Measurements from ENCODE around the gene SATB1. TPM values are rescaled to one million over a fixed set of nuclear protein-coding genes. Genes with fewer than 3 reads are reported as not detected.

SATB1 gene
- total RNA-seq, 4 donors from 2014 or later: 17.3 to 82.1 (median 51.9) TPM

DNA sequence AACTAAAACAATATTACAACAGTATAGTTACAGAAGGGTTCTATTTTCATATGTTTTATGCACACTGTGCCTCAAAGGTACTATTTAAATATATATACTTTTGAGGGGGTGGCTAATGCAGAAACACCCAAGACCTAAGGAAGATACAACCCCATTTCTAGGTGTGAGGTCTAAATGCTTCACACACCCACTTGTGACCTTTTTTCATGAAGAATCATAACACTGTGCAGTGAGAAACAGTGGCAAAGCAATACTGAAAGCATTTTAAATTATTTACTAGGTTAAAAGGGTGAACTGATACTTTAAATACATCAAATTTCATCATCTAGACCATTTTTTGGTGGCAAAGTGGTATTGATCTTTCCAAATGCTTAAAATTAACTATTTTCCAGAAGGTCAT, 67.4 kb downstream of the SATB1 start:
- Histone ChIP-seq H3K27ac (no peak overlapping the region), H3K27me3 (no peaks in the 10 kb centered on the region), H3K4me3 (no peak overlapping the region), H3K4me1 (no peaks in the 10 kb centered on the region), H3K36me3 (no peaks in the 10 kb centered on the region), H3K9me3 (no peaks in the 10 kb centered on the region)
- TF ChIP-seq POLR2A (IDR thresholded peaks at IDR 0.05) (no peak), CTCF (IDR thresholded peaks at IDR 0.05) (no peak)
- no peak for DNase-seq
- intact Hi-C loops (cut with DNase I; ENCODE audit: low total_unique reads): no loop called here

- Histone ChIP-seq H3K4me1 (no peaks in the 10 kb centered on the region), H3K36me3 (no peaks in the 10 kb centered on the region), H3K4me3 (no peak overlapping the region), H3K9me3 (no peaks in the 10 kb centered on the region), H3K27me3 (no peaks in the 10 kb centered on the region), H3K27ac (no peak overlapping the region)
- no peak for DNase-seq
- TF ChIP-seq POLR2A (IDR thresholded peaks at IDR 0.05) (no peak), CTCF (IDR thresholded peaks at IDR 0.05) (no peak)
- intact Hi-C loops (cut with DNase I; ENCODE audit: low total_unique reads): no loop called here
These were observed 69.3 kb downstream of the SATB1 start for GRCh38 chr3:18355832-18356231.

DNA sequence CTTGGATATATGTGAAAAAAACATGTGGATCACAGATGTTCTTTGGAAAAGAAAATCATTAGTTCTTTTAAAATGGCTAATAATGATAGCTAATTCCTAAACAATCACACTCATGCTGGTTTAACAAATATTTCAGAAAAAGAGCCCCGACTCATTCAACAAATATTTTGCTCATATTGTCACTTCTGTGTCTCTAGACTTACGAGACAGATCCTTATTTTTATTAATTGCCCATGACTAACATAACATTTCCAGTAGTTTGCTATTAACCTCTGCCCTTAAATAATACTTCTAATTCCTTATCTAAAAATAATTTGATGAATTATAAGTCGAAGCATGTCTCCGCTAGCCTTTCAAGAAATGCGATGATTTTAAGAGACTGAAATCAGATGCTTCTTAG, 70.4 kb downstream of the SATB1 start:
- no peak overlapping the region for H3K27ac ChIP-seq
- H3K4me3 ChIP-seq: no peak overlapping the region
- no peaks in the 10 kb centered on the region for H3K27me3 ChIP-seq
- no peaks in the 10 kb centered on the region for H3K36me3 ChIP-seq
- H3K9me3 ChIP-seq: no peaks in the 10 kb centered on the region
- H3K4me1 ChIP-seq: no peaks in the 10 kb centered on the region
- DNase-seq: no peak
- no peak for TF ChIP-seq CTCF (IDR thresholded peaks at IDR 0.05)
- intact Hi-C loops (cut with DNase I; ENCODE audit: low total_unique reads): no loop called here

DNA sequence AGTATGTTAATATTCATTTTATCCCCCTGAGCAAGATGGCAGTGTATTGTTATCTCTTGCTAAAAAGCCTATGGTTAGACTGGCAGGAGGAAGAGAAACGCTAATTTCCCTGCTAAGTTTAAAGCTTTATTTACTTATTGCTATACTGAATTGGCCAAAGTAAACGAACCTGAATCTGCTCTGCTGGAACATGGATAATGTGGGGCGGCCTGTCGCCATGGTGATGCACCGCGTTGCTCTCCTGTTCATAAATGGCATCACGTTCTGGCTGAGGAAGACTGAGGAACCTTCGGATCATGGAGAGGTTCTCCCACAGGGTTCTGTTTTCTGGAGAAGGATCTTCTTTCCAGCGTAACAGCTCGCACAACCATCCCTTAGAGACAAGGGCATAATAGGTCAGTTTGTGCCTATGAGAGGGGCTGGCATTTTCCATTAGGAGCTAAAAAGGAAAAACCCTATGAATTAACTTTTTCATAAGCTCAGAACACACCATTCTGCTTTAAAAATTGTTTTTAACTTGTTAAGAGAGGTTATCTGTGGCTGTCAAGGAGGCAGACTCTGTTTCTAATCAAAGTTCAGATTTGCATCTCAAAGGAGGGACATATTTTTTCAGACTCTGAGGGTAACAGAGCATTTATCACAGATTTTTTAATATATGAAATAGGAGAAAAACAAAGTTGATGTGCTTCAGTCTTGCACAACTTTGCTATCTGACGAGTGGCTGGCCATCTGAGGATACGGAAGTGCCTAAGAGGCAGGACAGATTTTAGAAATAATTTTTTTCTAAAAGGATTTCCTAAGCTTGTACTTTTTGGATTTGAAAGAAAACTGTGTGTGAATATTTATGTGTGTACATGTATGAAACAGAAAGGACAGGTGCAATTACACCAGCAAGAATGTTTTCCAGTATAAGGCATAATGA, 73.1 kb downstream of the SATB1 start:
- intact Hi-C loops (cut with DNase I; ENCODE audit: low total_unique reads): no loop called here
- no peaks in the 10 kb centered on the region for H3K36me3 ChIP-seq
- no peak overlapping the region for H3K27ac ChIP-seq
- no peaks in the 10 kb centered on the region for H3K4me1 ChIP-seq
- H3K4me3 ChIP-seq: no peak overlapping the region
- no peak for TF ChIP-seq POLR2A (IDR thresholded peaks at IDR 0.05)
- no peak for TF ChIP-seq CTCF (IDR thresholded peaks at IDR 0.05)
- DNase-seq: no peak
- H3K27me3 ChIP-seq: no peaks in the 10 kb centered on the region
- H3K9me3 ChIP-seq: no peaks in the 10 kb centered on the region

DNA sequence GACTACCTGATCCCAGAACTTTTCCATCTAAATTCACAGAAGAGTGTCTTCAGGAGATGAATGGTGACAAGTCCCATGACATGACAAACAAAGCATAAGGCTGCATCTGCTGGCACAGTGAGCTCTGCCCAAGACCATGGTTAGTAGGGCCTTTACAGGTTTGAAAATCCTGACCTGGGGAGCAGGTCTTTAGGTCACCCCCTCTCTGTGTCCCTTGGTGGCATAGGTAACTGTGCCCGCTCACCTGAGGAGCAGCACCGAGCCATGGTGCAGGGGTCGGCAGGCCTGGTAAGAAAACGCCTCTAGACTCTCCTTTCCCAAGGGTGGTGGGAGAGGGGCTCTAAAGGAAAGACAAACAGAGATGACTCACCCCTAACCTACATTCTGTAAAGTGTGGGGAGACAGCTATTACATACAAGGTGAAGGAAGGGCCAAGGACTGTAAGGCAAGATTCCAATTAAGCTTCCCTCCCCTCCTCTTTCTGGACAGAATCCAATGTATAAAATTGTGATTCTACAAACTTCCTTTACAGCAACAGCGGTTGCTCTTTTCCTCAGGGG, 74.0 kb downstream of the SATB1 start:
- Histone ChIP-seq H3K27me3 (no peaks in the 10 kb centered on the region), H3K4me1 (no peaks in the 10 kb centered on the region), H3K9me3 (no peaks in the 10 kb centered on the region), H3K27ac (no peak overlapping the region), H3K36me3 (no peaks in the 10 kb centered on the region), H3K4me3 (no peak overlapping the region)
- intact Hi-C loops (cut with DNase I; ENCODE audit: low total_unique reads): no loop called here
- DNase-seq: no peak
- TF ChIP-seq POLR2A (IDR thresholded peaks at IDR 0.05): no peak
- TF ChIP-seq CTCF (IDR thresholded peaks at IDR 0.05): no peak
